Measurements from ENCODE around the gene DESI1. TPM values are rescaled to one million over a fixed set of nuclear protein-coding genes. Genes with fewer than 3 reads are reported as not detected.

DESI1 gene
- total and polyA plus RNA-seq, 7 experiments from 2014 or later: 10.9 to 45.7 (median 23.7) TPM

DNA sequence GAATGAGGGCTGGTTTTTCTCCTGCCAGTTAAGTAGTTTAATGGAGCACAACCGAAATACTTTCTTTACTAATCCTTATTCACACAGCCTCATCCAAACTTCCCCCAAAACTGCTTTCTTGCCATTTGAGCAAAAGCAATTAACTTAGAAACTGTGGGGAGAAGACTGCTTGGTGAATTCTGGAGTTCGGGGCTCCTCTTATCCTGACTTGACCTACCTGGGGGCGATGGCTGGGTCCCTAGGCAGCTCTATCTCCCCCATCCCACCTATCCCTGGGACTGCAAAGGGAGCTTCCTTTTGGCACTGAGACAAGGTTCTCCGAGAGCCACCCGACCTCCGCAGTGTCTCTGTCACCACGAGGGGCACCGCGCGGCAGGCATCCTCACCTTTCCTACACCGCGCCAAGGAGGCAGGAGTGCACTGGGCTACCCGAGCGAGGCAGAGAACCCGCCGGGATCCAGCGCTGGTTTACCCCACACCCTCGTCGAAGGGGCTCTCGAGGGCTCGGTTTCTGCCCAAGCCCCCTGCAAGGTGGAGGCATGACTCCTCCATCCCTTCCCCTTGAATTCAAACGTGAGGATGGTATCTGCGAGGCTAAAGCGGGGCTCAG is 759 bp downstream of the DESI1 start:
- no peak for ATAC-seq
- Mint-ChIP-seq H3K9me3 (peaks cover 0 to 2% (median 0%) of the 10 kb centered on the region in 11 donors), H3K36me3 (peaks cover 0 to 14% (median 8%) of the 10 kb centered on the region in 5 donors), H3K27me3 (peaks cover 0 to 3% (median 0%) of the 10 kb centered on the region in 5 donors), H3K4me3 (peak overlapping the region; percentile 93 to 99 (median 97)), H3K4me1 (peaks cover 22 to 60% (median 44%) of the 10 kb centered on the region in 7 donors), H3K27ac (peak overlapping the region; percentile 95 to 100 (median 99))
- peaks cover 0 to 26% (median 0%) of the 10 kb centered on the region in 3 experiments for H3K36me3 ChIP-seq (ENCODE audit: control insufficient read depth in 2 of 3, insufficient read depth in 3 of 3, low read length in 3 of 3)
- ChIA-PET POLR2A (interaction anchor here (0.5 to 3.7 kb wide), 8 partner anchors 22 to 339 kb away, joined by 3 to 30 read pairs (median 4); partner anchors contain the start of genes CCDC134, PMM1 and SNU13), CTCF (interaction anchor here (1.4 to 1.5 kb wide), 2 partner anchors 46 to 217 kb away, joined by 3 to 4 read pairs; no protein-coding TSS in a partner anchor)
- H3K27ac ChIP-seq (ENCODE audit: low read depth, low read length): peak overlapping the region; percentile 99
- H3K4me3 ChIP-seq (ENCODE audit: low read length): peak overlapping the region; percentile 99
- peak; percentile 19 to 54 (median 33) for DNase-seq
- intact Hi-C loops (cut with micrococcal nuclease): loop anchor here (1.0 to 5.0 kb wide), 4 partner anchors 16 to 413 kb away; partner anchors contain the start of genes L3MBTL2 (in 1 of the 2), SNU13 (in 1 of the 2) and ZC3H7B (in 1 of the 2)
- no peaks in the 10 kb centered on the region for H3K27me3 ChIP-seq (ENCODE audit: control insufficient read depth in 2 of 2, insufficient read depth in 2 of 2, low read length in 2 of 2)
- H3K4me1 ChIP-seq (ENCODE audit: control insufficient read depth in 2 of 2, insufficient read depth in 2 of 2, low read length in 2 of 2): peaks cover 18 to 20% of the 10 kb centered on the region in 2 donors
- H3K9me3 ChIP-seq (ENCODE audit: control insufficient read depth in 2 of 3, low read length in 3 of 3): no peaks in the 10 kb centered on the region

DNA sequence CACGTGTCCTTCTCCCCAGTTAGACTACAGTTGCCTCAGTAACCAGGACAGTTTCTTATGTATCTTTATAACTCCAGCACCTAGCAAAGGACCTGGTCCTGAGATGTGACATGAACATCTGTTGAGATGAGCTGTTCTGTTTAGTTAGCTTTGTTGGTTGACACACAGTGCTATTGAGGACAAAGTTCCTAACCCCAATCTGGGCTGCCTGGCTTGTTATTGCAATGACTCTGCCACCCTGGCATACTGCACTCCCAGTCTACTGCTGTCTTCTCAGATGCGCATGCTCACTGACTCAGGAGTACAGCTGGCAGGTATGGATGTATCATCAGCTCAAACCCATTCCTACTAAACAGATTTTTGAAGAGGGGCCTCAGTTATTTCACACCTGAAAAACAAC is 7.4 kb downstream of the DESI1 start:
- CTCF ChIA-PET: no interaction called here

DNA sequence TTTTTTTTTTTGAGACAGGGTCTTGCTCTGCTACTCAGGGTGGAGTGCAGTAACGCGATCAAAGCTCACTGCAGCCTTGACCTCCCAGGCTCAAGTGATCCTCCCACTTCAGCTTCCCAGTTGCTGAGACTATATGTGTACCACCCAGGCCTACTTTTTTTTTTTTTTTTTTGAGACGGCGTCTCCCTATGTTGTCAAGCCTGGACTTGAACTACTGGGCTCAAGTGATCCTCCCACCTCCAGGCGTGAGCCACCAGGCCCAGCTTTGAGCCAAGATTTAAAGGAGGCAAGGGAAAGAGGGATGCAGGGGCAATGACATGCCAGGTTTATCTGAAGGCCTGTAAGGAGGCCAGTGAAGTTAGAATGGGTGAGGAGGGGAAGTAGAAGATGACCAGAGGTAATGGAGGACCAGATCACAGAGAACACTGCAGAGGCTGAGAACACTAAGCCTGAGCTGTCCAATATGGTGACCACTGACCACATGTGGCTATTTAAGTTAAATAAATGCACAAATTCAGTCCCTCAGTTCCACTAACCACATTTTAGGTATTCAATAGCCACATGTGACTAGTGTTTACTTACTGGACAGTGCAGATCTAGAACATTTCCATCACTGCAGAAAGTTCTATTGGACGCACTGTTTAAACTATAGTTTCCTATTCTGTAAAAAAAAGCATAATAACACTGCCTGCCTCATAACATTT is 8.1 kb downstream of the DESI1 start:
- Mint-ChIP-seq H3K27me3 (peaks cover 0 to 2% (median 0%) of the 10 kb centered on the region in 5 donors), H3K36me3 (peaks cover 0 to 7% (median 3%) of the 10 kb centered on the region in 5 donors), H3K27ac (no peak overlapping the region), H3K9me3 (no peaks in the 10 kb centered on the region), H3K4me1 (peaks cover under 1 to 31% (median 12%) of the 10 kb centered on the region in 7 donors), H3K4me3 (no peak overlapping the region)
- POLR2A ChIA-PET: no interaction called here
- CTCF ChIA-PET: interaction anchor here (0.7 kb wide), 1 partner anchor 395 kb away, joined by 9 read pairs; no protein-coding TSS in a partner anchor
- DNase-seq: no peak
- Histone ChIP-seq H3K36me3 (ENCODE audit: control insufficient read depth in 2 of 3, insufficient read depth in 3 of 3, low read length in 3 of 3) (no peaks in the 10 kb centered on the region), H3K4me1 (ENCODE audit: control insufficient read depth in 2 of 2, insufficient read depth in 2 of 2, low read length in 2 of 2) (no peaks in the 10 kb centered on the region), H3K27me3 (ENCODE audit: control insufficient read depth in 2 of 2, insufficient read depth in 2 of 2, low read length in 2 of 2) (no peaks in the 10 kb centered on the region), H3K4me3 (ENCODE audit: low read length) (no peak overlapping the region), H3K27ac (ENCODE audit: low read depth, low read length) (no peak overlapping the region), H3K9me3 (ENCODE audit: control insufficient read depth in 2 of 3, low read length in 3 of 3) (no peaks in the 10 kb centered on the region)
- no peak for ATAC-seq
- intact Hi-C loops (cut with micrococcal nuclease): no loop called here

More for the DNA sequence above, 7.4 kb downstream of the DESI1 start:
- peaks cover 0 to 7% (median 2%) of the 10 kb centered on the region in 5 donors for H3K36me3 Mint-ChIP-seq
- no peaks in the 10 kb centered on the region for H3K9me3 Mint-ChIP-seq
- H3K27ac Mint-ChIP-seq: peak overlapping the region in 1 of 9 donors; percentile 26
- H3K4me1 Mint-ChIP-seq: peaks cover 6 to 38% (median 17%) of the 10 kb centered on the region in 7 donors
- Histone ChIP-seq H3K27me3 (ENCODE audit: control insufficient read depth in 2 of 2, insufficient read depth in 2 of 2, low read length in 2 of 2) (no peaks in the 10 kb centered on the region), H3K4me1 (ENCODE audit: control insufficient read depth in 2 of 2, insufficient read depth in 2 of 2, low read length in 2 of 2) (no peaks in the 10 kb centered on the region), H3K36me3 (ENCODE audit: control insufficient read depth in 2 of 3, insufficient read depth in 3 of 3, low read length in 3 of 3) (no peaks in the 10 kb centered on the region), H3K27ac (ENCODE audit: low read depth, low read length) (no peak overlapping the region), H3K9me3 (ENCODE audit: control insufficient read depth in 2 of 3, low read length in 3 of 3) (no peaks in the 10 kb centered on the region), H3K4me3 (ENCODE audit: low read length) (no peak overlapping the region)
- DNase-seq: no peak
- intact Hi-C loops (cut with micrococcal nuclease): no loop called here
- H3K27me3 Mint-ChIP-seq: peaks cover 0 to under 1% (median 0%) of the 10 kb centered on the region in 5 donors
- POLR2A ChIA-PET: no interaction called here
- ATAC-seq: no peak
- no peak overlapping the region for H3K4me3 Mint-ChIP-seq

DNA sequence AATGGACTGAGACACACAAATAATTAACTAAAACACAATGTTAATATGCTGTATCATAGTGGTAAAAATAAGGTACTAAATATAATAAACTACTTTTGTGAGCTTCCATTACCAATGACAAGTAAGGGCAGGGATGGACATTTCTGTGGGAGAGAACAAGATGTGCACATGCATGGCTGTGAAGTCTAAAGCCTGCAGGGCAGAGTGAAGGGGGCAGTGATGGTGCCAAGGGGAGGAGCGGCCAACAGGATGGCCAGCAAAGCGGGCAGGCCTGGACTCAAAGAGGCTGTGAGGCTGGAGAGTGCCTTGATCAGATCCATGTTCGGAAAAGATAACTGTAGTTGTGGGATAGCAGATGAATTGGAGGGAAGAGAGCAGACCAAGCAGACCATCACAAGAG is 12.5 kb downstream of the DESI1 start:
- CTCF ChIA-PET: no interaction called here
- no peak for DNase-seq
- Histone ChIP-seq H3K27me3 (ENCODE audit: control insufficient read depth in 2 of 2, insufficient read depth in 2 of 2, low read length in 2 of 2) (no peaks in the 10 kb centered on the region), H3K4me1 (ENCODE audit: control insufficient read depth in 2 of 2, insufficient read depth in 2 of 2, low read length in 2 of 2) (peaks cover 0 to 12% of the 10 kb centered on the region in 2 donors), H3K4me3 (ENCODE audit: low read length) (no peak overlapping the region), H3K27ac (ENCODE audit: low read depth, low read length) (no peak overlapping the region), H3K9me3 (ENCODE audit: control insufficient read depth in 2 of 3, low read length in 3 of 3) (no peaks in the 10 kb centered on the region), H3K36me3 (ENCODE audit: control insufficient read depth in 2 of 3, insufficient read depth in 3 of 3, low read length in 3 of 3) (peaks cover 0 to 24% (median 0%) of the 10 kb centered on the region in 3 experiments)
- no peak overlapping the region for H3K4me3 Mint-ChIP-seq
- no peak overlapping the region for H3K27ac Mint-ChIP-seq
- ATAC-seq: no peak
- H3K36me3 Mint-ChIP-seq: peaks cover 6 to 38% (median 11%) of the 10 kb centered on the region in 5 donors
- H3K9me3 Mint-ChIP-seq: no peaks in the 10 kb centered on the region
- intact Hi-C loops (cut with micrococcal nuclease): no loop called here
- POLR2A ChIA-PET: interaction anchor here (1.0 kb wide), 1 partner anchor 8 kb away, joined by 3 read pairs; no protein-coding TSS in a partner anchor
- peaks cover 0 to 8% (median 0%) of the 10 kb centered on the region in 5 donors for H3K27me3 Mint-ChIP-seq
- H3K4me1 Mint-ChIP-seq: peaks cover 5 to 28% (median 13%) of the 10 kb centered on the region in 7 donors

DNA sequence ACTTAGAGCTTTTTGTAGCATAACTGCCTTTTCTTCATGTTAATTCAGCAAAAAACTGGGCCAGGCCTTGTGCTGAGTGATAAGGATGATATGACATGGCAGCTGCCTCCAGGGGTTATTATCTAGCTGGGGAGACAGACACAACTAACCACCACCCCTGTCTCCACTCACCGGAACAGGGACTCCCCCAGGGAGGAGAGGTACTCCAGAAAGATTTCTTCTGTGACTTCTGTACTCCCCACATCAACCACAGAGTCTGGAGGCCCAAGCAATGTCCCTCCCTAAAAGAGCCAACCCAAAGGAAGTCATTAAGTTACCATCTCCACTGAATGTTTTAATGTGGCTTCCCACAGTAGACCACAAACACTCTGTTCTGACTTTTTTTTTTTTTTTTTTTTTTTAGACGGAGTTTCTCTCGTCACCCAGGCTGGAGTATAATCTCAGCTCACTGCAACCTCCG is 16.9 kb downstream of the DESI1 start:
- peaks cover 0 to 56% (median 0%) of the 10 kb centered on the region in 3 experiments for H3K36me3 ChIP-seq (ENCODE audit: control insufficient read depth in 2 of 3, insufficient read depth in 3 of 3, low read length in 3 of 3)
- Mint-ChIP-seq H3K36me3 (peaks cover 17 to 56% (median 19%) of the 10 kb centered on the region in 5 donors), H3K27me3 (peaks cover 0 to 11% (median 0%) of the 10 kb centered on the region in 5 donors), H3K9me3 (no peaks in the 10 kb centered on the region), H3K4me3 (peak overlapping the region in 1 of 10 donors; percentile 17), H3K27ac (peak overlapping the region in 8 of 9 donors; percentile 18 to 73 (median 47)), H3K4me1 (peaks cover 13 to 37% (median 21%) of the 10 kb centered on the region in 7 donors)
- intact Hi-C loops (cut with micrococcal nuclease): loop anchor here in 1 of 2 donors (1.0 to 2.0 kb wide), 2 partner anchors 15 kb away; partner anchors contain the start of gene PMM1
- H3K9me3 ChIP-seq (ENCODE audit: control insufficient read depth in 2 of 3, low read length in 3 of 3): no peaks in the 10 kb centered on the region
- no peak overlapping the region for H3K27ac ChIP-seq (ENCODE audit: low read depth, low read length)
- POLR2A ChIA-PET: interaction anchor here (0.8 to 0.9 kb wide), 3 partner anchors 14 to 38 kb away, joined by 3 to 4 read pairs (median 3); partner anchors contain the start of gene PMM1
- peaks cover 0 to 19% of the 10 kb centered on the region in 2 donors for H3K4me1 ChIP-seq (ENCODE audit: control insufficient read depth in 2 of 2, insufficient read depth in 2 of 2, low read length in 2 of 2)
- ATAC-seq (peak; percentile 96), DNase-seq (peak in 8 of 9 donors; percentile 12 to 68 (median 36))
- no peak overlapping the region for H3K4me3 ChIP-seq (ENCODE audit: low read length)
- H3K27me3 ChIP-seq (ENCODE audit: control insufficient read depth in 2 of 2, insufficient read depth in 2 of 2, low read length in 2 of 2): no peaks in the 10 kb centered on the region
- CTCF ChIA-PET: interaction anchor here (1.1 kb wide), 1 partner anchor 201 kb away, joined by 3 read pairs; no protein-coding TSS in a partner anchor

DNA sequence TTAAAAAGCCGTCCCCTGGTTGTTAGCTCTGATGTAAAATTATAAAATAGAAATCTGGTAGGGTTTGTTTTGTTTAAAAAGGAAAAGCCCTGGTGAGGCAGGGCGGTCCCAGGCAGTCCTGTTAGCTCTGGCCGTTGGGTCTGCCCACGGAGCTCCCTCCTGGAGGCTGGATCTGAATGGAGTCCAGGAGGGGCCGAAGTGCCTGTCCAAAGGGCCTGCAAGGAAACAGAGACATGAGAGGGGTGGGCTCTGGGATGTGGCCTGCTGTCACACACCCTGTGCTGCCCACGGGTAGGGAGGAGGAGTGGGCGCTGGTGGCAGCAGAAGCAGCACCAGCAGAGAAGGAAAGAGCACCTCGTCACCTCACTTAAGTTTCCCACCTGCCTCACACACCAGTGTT is 19.9 kb downstream of the DESI1 start:
- H3K9me3 Mint-ChIP-seq: no peaks in the 10 kb centered on the region
- Histone ChIP-seq H3K4me1 (ENCODE audit: control insufficient read depth in 2 of 2, insufficient read depth in 2 of 2, low read length in 2 of 2) (peaks cover 0 to 19% of the 10 kb centered on the region in 2 donors), H3K36me3 (ENCODE audit: control insufficient read depth in 2 of 3, insufficient read depth in 3 of 3, low read length in 3 of 3) (peaks cover 0 to 42% (median 0%) of the 10 kb centered on the region in 3 experiments), H3K9me3 (ENCODE audit: control insufficient read depth in 2 of 3, low read length in 3 of 3) (no peaks in the 10 kb centered on the region), H3K4me3 (ENCODE audit: low read length) (no peak overlapping the region), H3K27me3 (ENCODE audit: control insufficient read depth in 2 of 2, insufficient read depth in 2 of 2, low read length in 2 of 2) (no peaks in the 10 kb centered on the region), H3K27ac (ENCODE audit: low read depth, low read length) (no peak overlapping the region)
- ATAC-seq (no peak), DNase-seq (no peak)
- no peak overlapping the region for H3K4me3 Mint-ChIP-seq
- ChIA-PET CTCF (no interaction called here), POLR2A (no interaction called here)
- H3K36me3 Mint-ChIP-seq: peaks cover 11 to 44% (median 19%) of the 10 kb centered on the region in 5 donors
- peaks cover 13 to 37% (median 21%) of the 10 kb centered on the region in 7 donors for H3K4me1 Mint-ChIP-seq
- H3K27ac Mint-ChIP-seq: no peak overlapping the region
- H3K27me3 Mint-ChIP-seq: peaks cover 0 to 9% (median 0%) of the 10 kb centered on the region in 5 donors
- intact Hi-C loops (cut with micrococcal nuclease): no loop called here
